HepG2 (cell line): Measurements from ENCODE around the gene STIP1. TPM values are rescaled to one million over a fixed set of nuclear protein-coding genes. Genes with fewer than 3 reads are reported as not detected.

Experiments
- FOXA3 ChIP-seq: IDR thresholded peaks from 2 replicates; pipeline ENCODE4 v1.6.1; 2016; ENCODE audit warnings: missing genetic modification reagents, missing compliant biosample characterization
- GABPB1 ChIP-seq: IDR thresholded peaks from 2 replicates; pipeline ENCODE4 v1.6.1; 2016; ENCODE audit warnings: mild to moderate bottlenecking, missing genetic modification reagents, moderate library complexity, missing compliant biosample characterization
- HNRNPK ChIP-seq: fragments of 200-400 bp; formaldehyde crosslinking; IDR thresholded peaks from 2 replicates; pipeline ENCODE4 v1.6.1; 2018; ENCODE audit warnings: low read length, low read depth, moderate library complexity, mild to moderate bottlenecking; ENCODE audit not compliant: poor library complexity, severe bottlenecking
- HOXA3 ChIP-seq: sonication (generic); formaldehyde crosslinking; IDR thresholded peaks from 2 replicates; pipeline ENCODE4 v1.5.0; 2020; ENCODE audit warnings: missing genetic modification reagents
- MXD4 ChIP-seq: IDR thresholded peaks from 2 replicates; pipeline ENCODE4 v1.6.1; 2016; ENCODE audit warnings: mild to moderate bottlenecking, missing biosample characterization, missing genetic modification reagents
- SAP130 ChIP-seq: IDR thresholded peaks from 2 replicates; pipeline ENCODE4 v1.6.1; 2016; ENCODE audit warnings: low read depth
- SETDB1 ChIP-seq: sonication (generic); formaldehyde crosslinking; IDR thresholded peaks from 2 replicates; pipeline ENCODE4 v1.5.1; 2020; ENCODE audit warnings: missing genetic modification reagents, mild to moderate bottlenecking, borderline replicate concordance
- SOX13 ChIP-seq, 3 experiments: fragments of 450-650 bp in 1 of 3; sonication (generic) in 1 of 3; formaldehyde crosslinking in 1 of 3; IDR thresholded peaks in 2 of 3; conservative IDR thresholded peaks in 1 of 3; 2 replicates each; pipeline versions ENCODE4 v1.5.0 to v1.6.1; 2016 to 2020; ENCODE audit warnings: antibody characterized with exemption in 1 of 3, mild to moderate bottlenecking in 1 of 3, missing compliant biosample characterization in 1 of 3, missing genetic modification reagents in 1 of 3, moderate library complexity in 1 of 3
- SRSF1 ChIP-seq: fragments of 200-400 bp; formaldehyde crosslinking; optimal IDR thresholded peaks from 2 replicates; pipeline ENCODE3; 2017; ENCODE audit warnings: mild to moderate bottlenecking, low read depth, low read length, moderate library complexity
- TBP ChIP-seq: sonication (generic); formaldehyde crosslinking; IDR thresholded peaks from 2 replicates; pipeline ENCODE4 v1.5.0; 2020; ENCODE audit warnings: missing genetic modification reagents
- TOE1 ChIP-seq: sonication (generic); formaldehyde crosslinking; IDR thresholded peaks from 2 replicates; pipeline ENCODE4 v1.4.0; 2020; ENCODE audit warnings: mild to moderate bottlenecking, missing genetic modification reagents
- ZNF160 ChIP-seq: sonication (generic); formaldehyde crosslinking; IDR thresholded peaks from 2 replicates; pipeline ENCODE4 v1.8.0; 2022; ENCODE audit warnings: mild to moderate bottlenecking, inconsistent platforms, missing genetic modification reagents
- ZNF343 ChIP-seq: sonication (generic); formaldehyde crosslinking; IDR thresholded peaks from 2 replicates; pipeline ENCODE4 v1.4.0; 2020; ENCODE audit warnings: mild to moderate bottlenecking, missing genetic modification reagents
- ZNF776 ChIP-seq: sonication (generic); formaldehyde crosslinking; IDR thresholded peaks from 2 replicates; pipeline ENCODE4 v1.4.0; 2020; ENCODE audit warnings: mild to moderate bottlenecking, missing genetic modification reagents
- polyA plus RNA-seq, 8 experiments: library from polyadenylated mRNA; depleted of rRNA in 3 of 8; stranded (reverse) in 7 of 8; unstranded in 1 of 8; fragments of >200 nt; fragmentation: Illumina TruSeq in 4 of 8; extraction: Trizol in 4 of 8; gene quantifications; 2 replicates each; pipeline versions ENCODE4 v1.2.1 to v1.2.3, GENCODE V29; 2011 to 2016; ENCODE audit warnings: low read depth in 4 of 8, missing spikeins in 1 of 8, mixed read lengths in 1 of 8; ENCODE audit not compliant: insufficient read depth in 1 of 8
- total RNA-seq, 5 experiments: library from RNA; depleted of rRNA; stranded (reverse); fragments of >200 nt; fragmentation: Illumina TruSeq; extraction: Trizol; gene quantifications; 2 replicates each; pipeline ENCODE4 v1.2.3, GENCODE V29; 2016; ENCODE audit warnings: low read depth in 1 of 5
- TF ChIP-seq, protein P1 (sequence below), 2 experiments: sonication (generic) in 1 of 2; formaldehyde crosslinking in 1 of 2; IDR thresholded peaks; 2 replicates each; pipeline versions ENCODE4 v1.4.0 to v1.6.1; 2018 to 2020; ENCODE audit warnings: missing genetic modification reagents in 2 of 2, borderline replicate concordance in 1 of 2, low read depth in 1 of 2, mild to moderate bottlenecking in 1 of 2, missing biosample characterization in 1 of 2
- TF ChIP-seq, protein P2 (sequence below): sonication (generic); formaldehyde crosslinking; IDR thresholded peaks from 2 replicates; pipeline ENCODE4; 2020; ENCODE audit warnings: missing genetic modification reagents, mild to moderate bottlenecking, borderline replicate concordance
- TF ChIP-seq, protein P3 (sequence below): sonication (generic); formaldehyde crosslinking; IDR thresholded peaks from 2 replicates; pipeline ENCODE4 v1.4.0; 2020; ENCODE audit warnings: missing genetic modification reagents
- TF ChIP-seq, protein P4 (sequence below): IDR thresholded peaks from 2 replicates; pipeline ENCODE4 v1.6.1; 2016; ENCODE audit warnings: low read depth, control low read depth
- TF ChIP-seq, protein P5 (sequence below): IDR thresholded peaks from 2 replicates; pipeline ENCODE4 v1.6.1; 2016; ENCODE audit warnings: control low read depth

Gene STIP1
- total and polyA plus RNA-seq, 2 of the 13 experiments (the other 11 are each of a cell fraction or from before 2014, with no cell fraction given) = 81.1 to 217 TPM

DNA sequence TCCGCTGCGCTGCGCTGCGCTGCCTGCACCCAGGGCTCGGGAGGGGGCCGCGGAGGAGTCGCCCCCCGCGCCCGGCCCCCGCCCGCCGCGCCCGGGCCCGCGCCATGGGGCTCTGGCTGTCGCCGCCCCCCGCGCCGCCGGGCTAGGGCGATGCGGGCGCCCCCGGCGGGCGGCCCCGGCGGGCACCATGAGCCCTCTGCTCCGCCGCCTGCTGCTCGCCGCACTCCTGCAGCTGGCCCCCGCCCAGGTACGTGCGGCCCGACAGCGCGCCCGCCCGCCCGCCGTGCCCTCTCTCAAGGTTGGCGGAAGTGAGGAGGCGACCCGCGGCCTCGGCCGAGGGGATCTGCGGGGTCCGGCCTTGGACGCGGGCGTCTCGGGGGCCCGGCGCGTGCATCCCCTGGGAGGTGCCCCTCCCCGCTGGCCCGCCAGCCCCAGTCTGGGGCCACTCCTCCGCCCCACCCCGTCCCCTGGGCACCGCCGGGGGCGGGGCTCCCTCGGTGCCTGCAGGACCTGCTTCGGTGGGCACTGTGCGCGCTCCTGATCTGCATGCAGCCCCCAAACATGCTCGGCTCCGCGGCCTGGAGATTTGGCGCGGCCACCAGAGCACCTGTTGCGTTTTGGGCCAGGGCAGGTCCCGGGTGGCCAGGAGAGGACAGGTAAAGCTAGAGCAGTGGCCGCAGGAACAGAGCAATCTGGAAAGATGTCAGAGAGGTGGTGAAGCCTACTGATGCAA is 48.8 kb downstream of the STIP1 start (continued):
- TF ChIP-seq, protein P1, sequence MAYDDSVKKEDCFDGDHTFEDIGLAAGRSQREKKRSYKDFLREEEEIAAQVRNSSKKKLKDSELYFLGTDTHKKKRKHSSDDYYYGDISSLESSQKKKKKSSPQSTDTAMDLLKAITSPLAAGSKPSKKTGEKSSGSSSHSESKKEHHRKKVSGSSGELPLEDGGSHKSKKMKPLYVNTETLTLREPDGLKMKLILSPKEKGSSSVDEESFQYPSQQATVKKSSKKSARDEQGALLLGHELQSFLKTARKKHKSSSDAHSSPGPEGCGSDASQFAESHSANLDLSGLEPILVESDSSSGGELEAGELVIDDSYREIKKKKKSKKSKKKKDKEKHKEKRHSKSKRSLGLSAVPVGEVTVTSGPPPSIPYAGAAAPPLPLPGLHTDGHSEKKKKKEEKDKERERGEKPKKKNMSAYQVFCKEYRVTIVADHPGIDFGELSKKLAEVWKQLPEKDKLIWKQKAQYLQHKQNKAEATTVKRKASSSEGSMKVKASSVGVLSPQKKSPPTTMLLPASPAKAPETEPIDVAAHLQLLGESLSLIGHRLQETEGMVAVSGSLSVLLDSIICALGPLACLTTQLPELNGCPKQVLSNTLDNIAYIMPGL (CRISPR knock-in tag; IDR thresholded peaks at IDR 0.05; ENCODE audit: borderline replicate concordance in 1 of 2, low read depth in 1 of 2) = 0 out of 4 replicates have a peak, but pooled peaks of 1 of the 2 experiments have one; percentile 28
- no peak for TF ChIP-seq TOE1 (CRISPR knock-in tag)
- TF ChIP-seq, protein P2, sequence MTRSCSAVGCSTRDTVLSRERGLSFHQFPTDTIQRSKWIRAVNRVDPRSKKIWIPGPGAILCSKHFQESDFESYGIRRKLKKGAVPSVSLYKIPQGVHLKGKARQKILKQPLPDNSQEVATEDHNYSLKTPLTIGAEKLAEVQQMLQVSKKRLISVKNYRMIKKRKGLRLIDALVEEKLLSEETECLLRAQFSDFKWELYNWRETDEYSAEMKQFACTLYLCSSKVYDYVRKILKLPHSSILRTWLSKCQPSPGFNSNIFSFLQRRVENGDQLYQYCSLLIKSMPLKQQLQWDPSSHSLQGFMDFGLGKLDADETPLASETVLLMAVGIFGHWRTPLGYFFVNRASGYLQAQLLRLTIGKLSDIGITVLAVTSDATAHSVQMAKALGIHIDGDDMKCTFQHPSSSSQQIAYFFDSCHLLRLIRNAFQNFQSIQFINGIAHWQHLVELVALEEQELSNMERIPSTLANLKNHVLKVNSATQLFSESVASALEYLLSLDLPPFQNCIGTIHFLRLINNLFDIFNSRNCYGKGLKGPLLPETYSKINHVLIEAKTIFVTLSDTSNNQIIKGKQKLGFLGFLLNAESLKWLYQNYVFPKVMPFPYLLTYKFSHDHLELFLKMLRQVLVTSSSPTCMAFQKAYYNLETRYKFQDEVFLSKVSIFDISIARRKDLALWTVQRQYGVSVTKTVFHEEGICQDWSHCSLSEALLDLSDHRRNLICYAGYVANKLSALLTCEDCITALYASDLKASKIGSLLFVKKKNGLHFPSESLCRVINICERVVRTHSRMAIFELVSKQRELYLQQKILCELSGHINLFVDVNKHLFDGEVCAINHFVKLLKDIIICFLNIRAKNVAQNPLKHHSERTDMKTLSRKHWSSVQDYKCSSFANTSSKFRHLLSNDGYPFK (CRISPR knock-in tag) = no peak
- TF ChIP-seq SETDB1 = no peak
- TF ChIP-seq HOXA3 = peak; percentile 40; the same call in 1 of the 2 replicates
- TF ChIP-seq, protein P3, sequence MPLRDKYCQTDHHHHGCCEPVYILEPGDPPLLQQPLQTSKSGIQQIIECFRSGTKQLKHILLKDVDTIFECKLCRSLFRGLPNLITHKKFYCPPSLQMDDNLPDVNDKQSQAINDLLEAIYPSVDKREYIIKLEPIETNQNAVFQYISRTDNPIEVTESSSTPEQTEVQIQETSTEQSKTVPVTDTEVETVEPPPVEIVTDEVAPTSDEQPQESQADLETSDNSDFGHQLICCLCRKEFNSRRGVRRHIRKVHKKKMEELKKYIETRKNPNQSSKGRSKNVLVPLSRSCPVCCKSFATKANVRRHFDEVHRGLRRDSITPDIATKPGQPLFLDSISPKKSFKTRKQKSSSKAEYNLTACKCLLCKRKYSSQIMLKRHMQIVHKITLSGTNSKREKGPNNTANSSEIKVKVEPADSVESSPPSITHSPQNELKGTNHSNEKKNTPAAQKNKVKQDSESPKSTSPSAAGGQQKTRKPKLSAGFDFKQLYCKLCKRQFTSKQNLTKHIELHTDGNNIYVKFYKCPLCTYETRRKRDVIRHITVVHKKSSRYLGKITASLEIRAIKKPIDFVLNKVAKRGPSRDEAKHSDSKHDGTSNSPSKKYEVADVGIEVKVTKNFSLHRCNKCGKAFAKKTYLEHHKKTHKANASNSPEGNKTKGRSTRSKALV = no peak
- no peak for TF ChIP-seq ZNF776
- peak; percentile 81 for TF ChIP-seq SAP130 (CRISPR knock-in tag)
- TF ChIP-seq GABPB1 (CRISPR knock-in tag) = peak; percentile 70
- TF ChIP-seq, protein P4, sequence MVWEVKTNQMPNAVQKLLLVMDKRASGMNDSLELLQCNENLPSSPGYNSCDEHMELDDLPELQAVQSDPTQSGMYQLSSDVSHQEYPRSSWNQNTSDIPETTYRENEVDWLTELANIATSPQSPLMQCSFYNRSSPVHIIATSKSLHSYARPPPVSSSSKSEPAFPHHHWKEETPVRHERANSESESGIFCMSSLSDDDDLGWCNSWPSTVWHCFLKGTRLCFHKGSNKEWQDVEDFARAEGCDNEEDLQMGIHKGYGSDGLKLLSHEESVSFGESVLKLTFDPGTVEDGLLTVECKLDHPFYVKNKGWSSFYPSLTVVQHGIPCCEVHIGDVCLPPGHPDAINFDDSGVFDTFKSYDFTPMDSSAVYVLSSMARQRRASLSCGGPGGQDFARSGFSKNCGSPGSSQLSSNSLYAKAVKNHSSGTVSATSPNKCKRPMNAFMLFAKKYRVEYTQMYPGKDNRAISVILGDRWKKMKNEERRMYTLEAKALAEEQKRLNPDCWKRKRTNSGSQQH (CRISPR knock-in tag) = peak; percentile 48; the same call in 1 of the 2 replicates
- TF ChIP-seq ZNF343 (CRISPR knock-in tag) = no peak
- TF ChIP-seq, protein P5, sequence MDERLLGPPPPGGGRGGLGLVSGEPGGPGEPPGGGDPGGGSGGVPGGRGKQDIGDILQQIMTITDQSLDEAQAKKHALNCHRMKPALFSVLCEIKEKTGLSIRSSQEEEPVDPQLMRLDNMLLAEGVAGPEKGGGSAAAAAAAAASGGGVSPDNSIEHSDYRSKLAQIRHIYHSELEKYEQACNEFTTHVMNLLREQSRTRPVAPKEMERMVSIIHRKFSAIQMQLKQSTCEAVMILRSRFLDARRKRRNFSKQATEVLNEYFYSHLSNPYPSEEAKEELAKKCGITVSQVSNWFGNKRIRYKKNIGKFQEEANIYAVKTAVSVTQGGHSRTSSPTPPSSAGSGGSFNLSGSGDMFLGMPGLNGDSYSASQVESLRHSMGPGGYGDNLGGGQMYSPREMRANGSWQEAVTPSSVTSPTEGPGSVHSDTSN (CRISPR knock-in tag) = no peak
- TF ChIP-seq SOX13 (IDR thresholded peaks at IDR 0.05) = no peak
- TF ChIP-seq SOX13 (CRISPR knock-in tag; conservative IDR thresholded peaks at IDR 0.05 in 1 of 2, IDR thresholded peaks at IDR 0.05 in 1 of 2) = 0 out of 4 replicates have a peak, but pooled peaks of 1 of the 2 experiments have one; percentile 10
- peak; percentile 30 for TF ChIP-seq HNRNPK
- TF ChIP-seq SRSF1 = peak; percentile 40
- TF ChIP-seq MXD4 (CRISPR knock-in tag) = 0 out of 2 replicates have a peak, but pooled peaks have one; percentile 53
- TF ChIP-seq TBP (CRISPR knock-in tag) = no peak
- peak; percentile 15; the same call in 1 of the 2 replicates for TF ChIP-seq FOXA3 (CRISPR knock-in tag)
- TF ChIP-seq ZNF160 = peak; percentile 58; the same call in 1 of the 2 replicates
